Pancreas (tissue), 10 donors: Measurements from ENCODE around the gene MICB. TPM values are rescaled to one million over a fixed set of nuclear protein-coding genes. Genes with fewer than 3 reads are reported as not detected.
"Not testable (repeated sequence)": the region's sequence is repeated elsewhere in the genome, so short reads cannot be mapped to it uniquely, and the experiment has no call there.

Experiments
- ATAC-seq, 4 donors: fragments of 200-7000 bp; cut with Tn5 transposase; one replicate each; pipeline versions ENCODE4 v1.8.0 to v1.9.1; 2020; ENCODE audit warnings: mild to moderate bottlenecking in 4 of 4, moderate library complexity in 4 of 4
- DNase-seq, 6 donors: peaks; one replicate each; pipeline ENCODE4 v3.0.0-alpha.2; 2020
- FAIRE-seq: peaks from 2 replicates; lab custom pipeline; 2012; peaks lifted over from hg19 to GRCh38; lab: Jason Lieb, UNC
- H3K27ac ChIP-seq, 4 donors: fragments of 200-600 bp; sonication (generic); 1 replicate in 3 of 4; 2 replicates in 1 of 4; pipeline versions ENCODE4 v1.5.0 to v1.8.0; 2020
- H3K27me3 ChIP-seq, 4 donors: fragments of 200-600 bp; one replicate each; pipeline ENCODE4 v1.8.0; 2021
- H3K36me3 ChIP-seq, 3 donors: fragments of 200-600 bp; sonication (generic) in 1 of 3; one replicate each; pipeline versions ENCODE4 v1.5.0 to v1.8.0; 2020 to 2021
- H3K4me1 ChIP-seq, 3 donors: fragments of 200-600 bp; one replicate each; pipeline ENCODE4 v1.8.0; 2021
- H3K4me3 ChIP-seq, 4 donors: fragments of 200-600 bp; sonication (generic) in 2 of 4; one replicate each; pipeline versions ENCODE4 v1.5.0 to v1.8.0; 2020 to 2021
- H3K9me3 ChIP-seq, 4 donors: fragments of 200-600 bp; one replicate each; pipeline ENCODE4 v1.8.0; 2021
- CTCF ChIP-seq, 4 donors: fragments of 200-600 bp; sonication (generic) in 3 of 4; IDR thresholded peaks; one replicate each; pipeline versions ENCODE4 v1.5.0 to v1.8.0; 2021; ENCODE audit warnings: antibody characterized with exemption in 4 of 4
- WGBS, 2 donors: extraction: QIAGEN DNeasy Blood & Tissue Kit; methylation state at CpG; one replicate each; pipeline ENCODE4 v1.1.7; 2013; 5-methylcytosine and 5-hydroxymethylcytosine counted together
- intact Hi-C, 3 donors: fragments of 100-400 bp; cut with DNase I; formaldehyde crosslinking; loops; one replicate each; pipeline versions ENCODE4 v1.11.1 to v1.14.2; 2022
- polyA plus RNA-seq, 2 donors: library from polyadenylated mRNA; stranded (reverse); fragments of 200-250 nt; gene quantifications; one replicate each; pipeline ENCODE4 v1.2.3, GENCODE V29; 2013
- total RNA-seq, 6 donors: library from RNA; stranded (reverse); fragmentation: NEBNext Ultra II Directional in 4 of 6; extraction: Animal tissue kit (Norgen Biotek cat#: 25700) in 4 of 6; gene quantifications; one replicate each; pipeline versions ENCODE4 v1.2.1 to v1.2.4, GENCODE V29; 2021 to 2023
- donor health status: healthy with polysubstance abuse.
- donor health status: DM: no; HTN: no; CAD: no; lungs with moderate emphysema.
- donor health status: DM: no; HTN: no; CAD: no.
- donor health status: control.
- donor health status: control.
- donor health status: Bipolar disorder and iron deficiency.
- donor health status: DM: yes; HTN: yes; CAD: no.
- donor health status: DM: no; HTN: no; CAD: no.
- donor health status: DM: no; HTN: no; CAD: no.
- donor health status: DM: yes; HTN: yes; CAD: no.

Gene MICB
- total and polyA plus RNA-seq, 8 donors, result 0.23 to 1.7 (median 0.51) TPM

GRCh38 chr6:31479151-31479932, 18.6 kb upstream of the MICB start:
- Histone ChIP-seq H3K27ac (no peak overlapping the region), H3K4me3 (no peak overlapping the region), H3K4me1 (no peaks in the 10 kb centered on the region), H3K36me3 (no peaks in the 10 kb centered on the region), H3K9me3 (no peaks in the 10 kb centered on the region), H3K27me3 (no peaks in the 10 kb centered on the region)
- FAIRE-seq (no peak), DNase-seq (no peak), ATAC-seq (no peak)
- intact Hi-C loops, result no loop called here
- no peak for TF ChIP-seq CTCF (IDR thresholded peaks at IDR 0.05)
- 84 to 90% methylated on average over 5 of the region's 5 CpGs for WGBS, 2 donors

- ATAC-seq, result peak in 2 of 4 donors; percentile 39 to 48
Measured at GRCh38 chr6:31479933-31480535, 17.9 kb upstream of the MICB start.

GRCh38 chr6:31480574-31480973, 17.4 kb upstream of the MICB start:
- H3K27me3 ChIP-seq, result no peaks in the 10 kb centered on the region
- no peaks in the 10 kb centered on the region for H3K9me3 ChIP-seq
- 74 to 76% methylated on average over 11 of the region's 11 CpGs for WGBS, 2 donors
- ATAC-seq (no peak), FAIRE-seq (no peak), DNase-seq (no peak)
- H3K4me1 ChIP-seq, result no peaks in the 10 kb centered on the region
- no peak overlapping the region for H3K4me3 ChIP-seq
- no peaks in the 10 kb centered on the region for H3K36me3 ChIP-seq
- intact Hi-C loops, result no loop called here
- no peak for TF ChIP-seq CTCF (IDR thresholded peaks at IDR 0.05)
- H3K27ac ChIP-seq, result no peak overlapping the region

More at GRCh38 chr6:31479933-31480535, 17.9 kb upstream of the MICB start:
- 36 to 41% methylated on average over 3 of the region's 3 CpGs for WGBS, 2 donors
- DNase-seq (peak in 1 of 6 donors; percentile 53), FAIRE-seq (no peak)
- H3K36me3 ChIP-seq, result no peaks in the 10 kb centered on the region
- H3K4me3 ChIP-seq, result no peak overlapping the region
- no peaks in the 10 kb centered on the region for H3K27me3 ChIP-seq
- no peak overlapping the region for H3K27ac ChIP-seq
- intact Hi-C loops, result no loop called here
- no peaks in the 10 kb centered on the region for H3K9me3 ChIP-seq
- H3K4me1 ChIP-seq, result no peaks in the 10 kb centered on the region
- no peak for TF ChIP-seq CTCF (IDR thresholded peaks at IDR 0.05)

- no peak for TF ChIP-seq CTCF (IDR thresholded peaks at IDR 0.05)
- intact Hi-C loops, result no loop called here
- no peak for ATAC-seq
Measured at GRCh38 chr6:31483392-31483791, 14.6 kb upstream of the MICB start.

GRCh38 chr6:31485055-31485454, 12.9 kb upstream of the MICB start:
- FAIRE-seq (no peak), DNase-seq (no peak), ATAC-seq (no peak)
- intact Hi-C loops, result no loop called here
- Histone ChIP-seq H3K36me3 (no peaks in the 10 kb centered on the region), H3K4me1 (no peaks in the 10 kb centered on the region), H3K4me3 (no peak overlapping the region), H3K27me3 (no peaks in the 10 kb centered on the region), H3K9me3 (no peaks in the 10 kb centered on the region), H3K27ac (no peak overlapping the region)
- TF ChIP-seq CTCF (IDR thresholded peaks at IDR 0.05), result no peak
- WGBS, 2 donors, result 87 to 100% methylated on average over 1 of the region's 1 CpG

More at GRCh38 chr6:31483392-31483791, 14.6 kb upstream of the MICB start:
- FAIRE-seq (no peak), DNase-seq (no peak)
- H3K4me1 ChIP-seq, result no peaks in the 10 kb centered on the region
- H3K27me3 ChIP-seq, result no peaks in the 10 kb centered on the region
- 42 to 47% methylated on average over 2 of the region's 2 CpGs for WGBS, 2 donors
- no peaks in the 10 kb centered on the region for H3K36me3 ChIP-seq
- H3K4me3 ChIP-seq, result no peak overlapping the region
- H3K9me3 ChIP-seq, result no peaks in the 10 kb centered on the region
- no peak overlapping the region for H3K27ac ChIP-seq

GRCh38 chr6:31486065-31486837, 11.7 kb upstream of the MICB start:
- H3K36me3 ChIP-seq, H3K27me3 ChIP-seq, FAIRE-seq, DNase-seq, H3K9me3 ChIP-seq, H3K4me3 ChIP-seq, H3K4me1 ChIP-seq, intact Hi-C loops, H3K27ac ChIP-seq: not testable (repeated sequence)
- no CpG with 5 or more reads among the region's 9 CpGs for WGBS, 2 donors
- ATAC-seq, result peak; percentile 74 to 90 (median 86)

GRCh38 chr6:31487674-31488073, 10.3 kb upstream of the MICB start:
- H3K36me3 ChIP-seq, H3K4me1 ChIP-seq, H3K27ac ChIP-seq, H3K9me3 ChIP-seq, DNase-seq, intact Hi-C loops, FAIRE-seq, H3K27me3 ChIP-seq, ATAC-seq, H3K4me3 ChIP-seq: not testable (repeated sequence)
- 78 to 79% methylated on average over 6 of the region's 6 CpGs for whole genome bisulfite sequencing, 2 donors
